HEK293 (cell line): Measurements from ENCODE around the gene OSBP.

Source experiments
- BCL11A ChIP-seq: fragments of 450-650 bp; formaldehyde crosslinking; IDR thresholded peaks from 2 replicates; pipeline ENCODE4 v1.5.1; 2016; ENCODE audit warnings: low read depth, missing biosample characterization, missing genetic modification characterization
- KLF7 ChIP-seq: fragments of 450-650 bp; formaldehyde crosslinking; IDR thresholded peaks from 2 replicates; pipeline ENCODE4 v1.5.1; 2016; ENCODE audit warnings: missing biosample characterization, missing genetic modification characterization, borderline replicate concordance
- YY1 ChIP-seq: fragments of 450-650 bp; formaldehyde crosslinking; IDR thresholded peaks from 2 replicates; pipeline ENCODE4 v1.5.1; 2018; ENCODE audit warnings: missing biosample characterization, missing genetic modification characterization
- ZBTB11 ChIP-seq: fragments of 450-650 bp; formaldehyde crosslinking; conservative IDR thresholded peaks from 2 replicates; pipeline ENCODE4 v1.5.1; 2016; ENCODE audit warnings: low read depth, missing biosample characterization, missing genetic modification characterization
- ZBTB26 ChIP-seq: fragments of 450-650 bp; formaldehyde crosslinking; optimal IDR thresholded peaks from 2 replicates; pipeline ENCODE3; 2016; ENCODE audit warnings: missing biosample characterization, mild to moderate bottlenecking, missing genetic modification characterization
- ZEB2 ChIP-seq: fragments of 450-650 bp; formaldehyde crosslinking; IDR thresholded peaks from 2 replicates; pipeline ENCODE4 v1.5.1; 2016; ENCODE audit warnings: missing biosample characterization, missing genetic modification characterization
- ZNF157 ChIP-seq: fragments of 450-650 bp; formaldehyde crosslinking; IDR thresholded peaks from 2 replicates; pipeline ENCODE4 v1.5.1; 2016; ENCODE audit warnings: missing biosample characterization, missing genetic modification characterization
- ZNF2 ChIP-seq: fragments of 450-650 bp; formaldehyde crosslinking; IDR thresholded peaks from 2 replicates; pipeline ENCODE4 v1.5.1; 2016; ENCODE audit warnings: missing biosample characterization, missing genetic modification characterization
- ZNF335 ChIP-seq: fragments of 450-650 bp; formaldehyde crosslinking; conservative IDR thresholded peaks from 2 replicates; pipeline ENCODE4 v1.5.1; 2016; ENCODE audit warnings: missing biosample characterization, missing genetic modification characterization
- ZNF623 ChIP-seq: fragments of 450-650 bp; formaldehyde crosslinking; IDR thresholded peaks from 2 replicates; pipeline ENCODE4 v1.5.1; 2016; ENCODE audit warnings: missing biosample characterization, missing genetic modification characterization
- TF ChIP-seq, protein P1 (sequence below): fragments of 450-650 bp; formaldehyde crosslinking; IDR thresholded peaks from 2 replicates; pipeline ENCODE4 v1.5.1; 2016; ENCODE audit warnings: missing biosample characterization, missing genetic modification characterization
- TF ChIP-seq, protein P2 (sequence below): fragments of 450-650 bp; formaldehyde crosslinking; IDR thresholded peaks from 2 replicates; pipeline ENCODE4 v1.5.1; 2016; ENCODE audit warnings: missing biosample characterization, missing genetic modification characterization
- TF ChIP-seq, protein P3 (sequence below): fragments of 450-650 bp; formaldehyde crosslinking; IDR thresholded peaks from 2 replicates; pipeline ENCODE4 v1.5.1; 2016; ENCODE audit warnings: missing biosample characterization, missing genetic modification characterization, borderline replicate concordance

GRCh38 chr11:59562292-59562691, 53.3 kb downstream of the OSBP start:
- TF ChIP-seq, protein P1, sequence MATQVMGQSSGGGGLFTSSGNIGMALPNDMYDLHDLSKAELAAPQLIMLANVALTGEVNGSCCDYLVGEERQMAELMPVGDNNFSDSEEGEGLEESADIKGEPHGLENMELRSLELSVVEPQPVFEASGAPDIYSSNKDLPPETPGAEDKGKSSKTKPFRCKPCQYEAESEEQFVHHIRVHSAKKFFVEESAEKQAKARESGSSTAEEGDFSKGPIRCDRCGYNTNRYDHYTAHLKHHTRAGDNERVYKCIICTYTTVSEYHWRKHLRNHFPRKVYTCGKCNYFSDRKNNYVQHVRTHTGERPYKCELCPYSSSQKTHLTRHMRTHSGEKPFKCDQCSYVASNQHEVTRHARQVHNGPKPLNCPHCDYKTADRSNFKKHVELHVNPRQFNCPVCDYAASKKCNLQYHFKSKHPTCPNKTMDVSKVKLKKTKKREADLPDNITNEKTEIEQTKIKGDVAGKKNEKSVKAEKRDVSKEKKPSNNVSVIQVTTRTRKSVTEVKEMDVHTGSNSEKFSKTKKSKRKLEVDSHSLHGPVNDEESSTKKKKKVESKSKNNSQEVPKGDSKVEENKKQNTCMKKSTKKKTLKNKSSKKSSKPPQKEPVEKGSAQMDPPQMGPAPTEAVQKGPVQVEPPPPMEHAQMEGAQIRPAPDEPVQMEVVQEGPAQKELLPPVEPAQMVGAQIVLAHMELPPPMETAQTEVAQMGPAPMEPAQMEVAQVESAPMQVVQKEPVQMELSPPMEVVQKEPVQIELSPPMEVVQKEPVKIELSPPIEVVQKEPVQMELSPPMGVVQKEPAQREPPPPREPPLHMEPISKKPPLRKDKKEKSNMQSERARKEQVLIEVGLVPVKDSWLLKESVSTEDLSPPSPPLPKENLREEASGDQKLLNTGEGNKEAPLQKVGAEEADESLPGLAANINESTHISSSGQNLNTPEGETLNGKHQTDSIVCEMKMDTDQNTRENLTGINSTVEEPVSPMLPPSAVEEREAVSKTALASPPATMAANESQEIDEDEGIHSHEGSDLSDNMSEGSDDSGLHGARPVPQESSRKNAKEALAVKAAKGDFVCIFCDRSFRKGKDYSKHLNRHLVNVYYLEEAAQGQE (tag by site-specific recombination) = no peak
- TF ChIP-seq, protein P2, sequence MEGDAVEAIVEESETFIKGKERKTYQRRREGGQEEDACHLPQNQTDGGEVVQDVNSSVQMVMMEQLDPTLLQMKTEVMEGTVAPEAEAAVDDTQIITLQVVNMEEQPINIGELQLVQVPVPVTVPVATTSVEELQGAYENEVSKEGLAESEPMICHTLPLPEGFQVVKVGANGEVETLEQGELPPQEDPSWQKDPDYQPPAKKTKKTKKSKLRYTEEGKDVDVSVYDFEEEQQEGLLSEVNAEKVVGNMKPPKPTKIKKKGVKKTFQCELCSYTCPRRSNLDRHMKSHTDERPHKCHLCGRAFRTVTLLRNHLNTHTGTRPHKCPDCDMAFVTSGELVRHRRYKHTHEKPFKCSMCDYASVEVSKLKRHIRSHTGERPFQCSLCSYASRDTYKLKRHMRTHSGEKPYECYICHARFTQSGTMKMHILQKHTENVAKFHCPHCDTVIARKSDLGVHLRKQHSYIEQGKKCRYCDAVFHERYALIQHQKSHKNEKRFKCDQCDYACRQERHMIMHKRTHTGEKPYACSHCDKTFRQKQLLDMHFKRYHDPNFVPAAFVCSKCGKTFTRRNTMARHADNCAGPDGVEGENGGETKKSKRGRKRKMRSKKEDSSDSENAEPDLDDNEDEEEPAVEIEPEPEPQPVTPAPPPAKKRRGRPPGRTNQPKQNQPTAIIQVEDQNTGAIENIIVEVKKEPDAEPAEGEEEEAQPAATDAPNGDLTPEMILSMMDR (tag by site-specific recombination) = no peak
- no peak for TF ChIP-seq ZEB2 (tag by site-specific recombination)
- TF ChIP-seq ZBTB11 (tag by site-specific recombination) = no peak
- TF ChIP-seq KLF7 = no peak
- no peak for TF ChIP-seq ZNF2 (tag by site-specific recombination)
- TF ChIP-seq ZNF157 (tag by site-specific recombination) = no peak
- TF ChIP-seq BCL11A (tag by site-specific recombination) = no peak
- no peak for TF ChIP-seq ZBTB26 (tag by site-specific recombination)
- TF ChIP-seq, protein P3, sequence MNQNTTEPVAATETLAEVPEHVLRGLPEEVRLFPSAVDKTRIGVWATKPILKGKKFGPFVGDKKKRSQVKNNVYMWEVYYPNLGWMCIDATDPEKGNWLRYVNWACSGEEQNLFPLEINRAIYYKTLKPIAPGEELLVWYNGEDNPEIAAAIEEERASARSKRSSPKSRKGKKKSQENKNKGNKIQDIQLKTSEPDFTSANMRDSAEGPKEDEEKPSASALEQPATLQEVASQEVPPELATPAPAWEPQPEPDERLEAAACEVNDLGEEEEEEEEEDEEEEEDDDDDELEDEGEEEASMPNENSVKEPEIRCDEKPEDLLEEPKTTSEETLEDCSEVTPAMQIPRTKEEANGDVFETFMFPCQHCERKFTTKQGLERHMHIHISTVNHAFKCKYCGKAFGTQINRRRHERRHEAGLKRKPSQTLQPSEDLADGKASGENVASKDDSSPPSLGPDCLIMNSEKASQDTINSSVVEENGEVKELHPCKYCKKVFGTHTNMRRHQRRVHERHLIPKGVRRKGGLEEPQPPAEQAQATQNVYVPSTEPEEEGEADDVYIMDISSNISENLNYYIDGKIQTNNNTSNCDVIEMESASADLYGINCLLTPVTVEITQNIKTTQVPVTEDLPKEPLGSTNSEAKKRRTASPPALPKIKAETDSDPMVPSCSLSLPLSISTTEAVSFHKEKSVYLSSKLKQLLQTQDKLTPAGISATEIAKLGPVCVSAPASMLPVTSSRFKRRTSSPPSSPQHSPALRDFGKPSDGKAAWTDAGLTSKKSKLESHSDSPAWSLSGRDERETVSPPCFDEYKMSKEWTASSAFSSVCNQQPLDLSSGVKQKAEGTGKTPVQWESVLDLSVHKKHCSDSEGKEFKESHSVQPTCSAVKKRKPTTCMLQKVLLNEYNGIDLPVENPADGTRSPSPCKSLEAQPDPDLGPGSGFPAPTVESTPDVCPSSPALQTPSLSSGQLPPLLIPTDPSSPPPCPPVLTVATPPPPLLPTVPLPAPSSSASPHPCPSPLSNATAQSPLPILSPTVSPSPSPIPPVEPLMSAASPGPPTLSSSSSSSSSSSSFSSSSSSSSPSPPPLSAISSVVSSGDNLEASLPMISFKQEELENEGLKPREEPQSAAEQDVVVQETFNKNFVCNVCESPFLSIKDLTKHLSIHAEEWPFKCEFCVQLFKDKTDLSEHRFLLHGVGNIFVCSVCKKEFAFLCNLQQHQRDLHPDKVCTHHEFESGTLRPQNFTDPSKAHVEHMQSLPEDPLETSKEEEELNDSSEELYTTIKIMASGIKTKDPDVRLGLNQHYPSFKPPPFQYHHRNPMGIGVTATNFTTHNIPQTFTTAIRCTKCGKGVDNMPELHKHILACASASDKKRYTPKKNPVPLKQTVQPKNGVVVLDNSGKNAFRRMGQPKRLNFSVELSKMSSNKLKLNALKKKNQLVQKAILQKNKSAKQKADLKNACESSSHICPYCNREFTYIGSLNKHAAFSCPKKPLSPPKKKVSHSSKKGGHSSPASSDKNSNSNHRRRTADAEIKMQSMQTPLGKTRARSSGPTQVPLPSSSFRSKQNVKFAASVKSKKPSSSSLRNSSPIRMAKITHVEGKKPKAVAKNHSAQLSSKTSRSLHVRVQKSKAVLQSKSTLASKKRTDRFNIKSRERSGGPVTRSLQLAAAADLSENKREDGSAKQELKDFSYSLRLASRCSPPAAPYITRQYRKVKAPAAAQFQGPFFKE (tag by site-specific recombination) = no peak
- TF ChIP-seq YY1 = no peak
- TF ChIP-seq ZNF335 = no peak
- TF ChIP-seq ZNF623 (tag by site-specific recombination) = no peak
